Suprapubic skin (tissue), 3 donors: Measurements from ENCODE around the gene CA6.

Source experiments
- CTCF ChIP-seq, 2 donors: fragments of 200-600 bp in 1 of 2; fragments of 450-650 bp in 1 of 2; sonication (generic) in 1 of 2; IDR thresholded peaks; one replicate each; pipeline ENCODE4 v1.5.1; 2016 to 2019; ENCODE audit warnings: antibody characterized with exemption in 2 of 2, mild to moderate bottlenecking in 1 of 2, moderate library complexity in 1 of 2
- EP300 ChIP-seq: sonication (generic); formaldehyde crosslinking; IDR thresholded peaks from one replicate; pipeline ENCODE4 v1.6.1; 2017; ENCODE audit warnings: antibody characterized with exemption

DNA sequence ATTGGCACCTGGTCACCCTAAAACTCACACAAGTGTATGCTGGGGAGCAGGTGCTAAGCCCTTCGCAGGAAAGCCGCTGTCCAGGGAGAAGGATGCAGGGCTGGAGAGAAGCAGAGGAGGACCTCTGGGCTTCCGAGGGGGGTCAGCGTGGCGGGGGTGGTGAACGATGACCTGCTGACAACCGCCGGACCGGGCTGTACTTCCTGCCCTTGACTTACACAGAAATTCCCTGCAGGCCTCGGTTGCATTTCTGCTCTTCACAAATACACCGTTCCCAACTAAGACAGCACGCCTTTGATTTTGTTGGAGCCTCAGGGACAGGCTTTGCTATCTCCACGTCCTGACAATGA, 42.9 kb downstream of the CA6 start:
- TF ChIP-seq CTCF (IDR thresholded peaks at IDR 0.05) (no peak), EP300 (no peak)
